Activated T-cell treated with anti-CD3 and anti-CD28 coated beads, Interleukin-2, amount 50 U/mL, for 24 hours (primary cell): ENCODE data around the gene AFDN.

ENCODE experiments used
- DNase-seq: peaks from one replicate; pipeline ENCODE4 v3.0.0-alpha.2; 2020
- H3K27ac Mint-ChIP-seq: 2 replicates; pipeline ENCODE4 v1.8.0; 2020; ENCODE audit warnings: mild to moderate bottlenecking, mixed read lengths
- H3K27me3 Mint-ChIP-seq: 2 replicates; pipeline ENCODE4 v1.8.0; 2020; ENCODE audit warnings: mixed read lengths
- H3K36me3 Mint-ChIP-seq: 2 replicates; pipeline ENCODE4 v1.8.0; 2020; ENCODE audit warnings: low read depth, mixed read lengths
- H3K4me1 Mint-ChIP-seq: 2 replicates; pipeline ENCODE4 v1.8.0; 2020; ENCODE audit warnings: low read depth, mixed read lengths
- H3K4me3 Mint-ChIP-seq: 2 replicates; pipeline ENCODE4 v1.8.0; 2020; ENCODE audit warnings: mild to moderate bottlenecking, moderate library complexity, mixed read lengths
- H3K9me3 Mint-ChIP-seq: 2 replicates; pipeline ENCODE4 v1.8.0; 2020; ENCODE audit warnings: mixed read lengths

Gene AFDN

GRCh38 chr6:168009331-168009730 is 182.6 kb downstream of the AFDN start:
- no peak for DNase-seq

GRCh38 chr6:168011291-168011690 is 184.6 kb downstream of the AFDN start:
- H3K27me3 Mint-ChIP-seq: peaks cover 15% of the 10 kb centered on the region
- no peaks in the 10 kb centered on the region for H3K36me3 Mint-ChIP-seq
- no peak overlapping the region for H3K27ac Mint-ChIP-seq
- no peak overlapping the region for H3K4me3 Mint-ChIP-seq
- no peaks in the 10 kb centered on the region for H3K4me1 Mint-ChIP-seq
- H3K9me3 Mint-ChIP-seq: peaks cover 29% of the 10 kb centered on the region
- DNase-seq: no peak

More at GRCh38 chr6:168009331-168009730, 182.6 kb downstream of the AFDN start:
- peaks cover 29% of the 10 kb centered on the region for H3K9me3 Mint-ChIP-seq
- H3K4me3 Mint-ChIP-seq: no peak overlapping the region
- H3K27me3 Mint-ChIP-seq: no peaks in the 10 kb centered on the region
- H3K27ac Mint-ChIP-seq: no peak overlapping the region
- no peaks in the 10 kb centered on the region for H3K4me1 Mint-ChIP-seq
- H3K36me3 Mint-ChIP-seq: no peaks in the 10 kb centered on the region

DNA sequence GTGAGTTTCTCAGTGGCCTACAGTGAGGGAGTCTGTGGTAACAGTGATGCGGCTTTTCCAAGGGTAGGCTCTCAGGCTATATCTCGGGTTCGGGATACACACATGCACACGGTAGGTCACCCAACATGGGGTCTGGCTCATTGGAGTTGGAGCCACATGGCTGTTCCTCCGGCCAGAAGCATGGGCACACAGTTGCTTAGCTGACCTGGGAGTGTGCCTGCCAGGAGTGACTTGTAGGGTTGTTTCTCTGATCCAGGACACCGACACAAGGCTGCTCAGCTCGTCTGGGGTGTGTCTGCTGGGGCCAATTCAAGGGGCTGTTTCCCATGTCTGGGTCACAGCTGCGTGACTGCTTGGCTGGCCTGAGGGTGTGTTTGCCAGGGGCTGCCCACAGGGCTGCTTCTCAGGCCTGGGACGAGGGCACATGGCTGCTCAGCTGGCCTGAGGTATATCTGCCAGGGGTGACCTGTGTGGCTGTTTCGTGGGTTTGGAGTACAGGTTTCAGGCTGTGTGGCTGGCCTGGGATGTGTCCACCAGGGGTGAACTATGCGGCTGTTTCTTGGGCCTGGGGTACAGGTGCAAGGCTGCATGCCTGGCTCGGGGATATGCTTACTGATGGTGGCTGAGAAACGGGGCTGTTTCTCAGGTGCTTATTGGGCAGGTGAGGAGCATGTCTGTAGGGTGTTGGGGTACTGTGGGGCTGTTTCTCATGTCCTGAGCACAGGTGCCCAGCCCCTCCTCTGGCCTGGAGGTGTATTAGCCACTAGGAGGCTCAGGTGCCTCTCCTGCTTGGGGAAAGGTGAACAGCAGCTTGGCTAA is 185.9 kb downstream of the AFDN start:
- no peak for DNase-seq
- Mint-ChIP-seq H3K36me3 (no peaks in the 10 kb centered on the region), H3K9me3 (peaks cover 29% of the 10 kb centered on the region), H3K27ac (no peak overlapping the region), H3K4me3 (no peak overlapping the region), H3K4me1 (no peaks in the 10 kb centered on the region), H3K27me3 (peaks cover 17% of the 10 kb centered on the region)

- Mint-ChIP-seq H3K9me3 (peaks cover 29% of the 10 kb centered on the region), H3K36me3 (no peaks in the 10 kb centered on the region)
Measured at GRCh38 chr6:168013250-168013915, 186.7 kb downstream of the AFDN start.

GRCh38 chr6:168014428-168014827 is 187.7 kb downstream of the AFDN start:
- no peak for DNase-seq
- no peak overlapping the region for H3K4me3 Mint-ChIP-seq
- H3K4me1 Mint-ChIP-seq: no peaks in the 10 kb centered on the region
- no peaks in the 10 kb centered on the region for H3K36me3 Mint-ChIP-seq
- H3K9me3 Mint-ChIP-seq: peaks cover 26% of the 10 kb centered on the region
- peaks cover 17% of the 10 kb centered on the region for H3K27me3 Mint-ChIP-seq
- H3K27ac Mint-ChIP-seq: no peak overlapping the region

More at GRCh38 chr6:168013250-168013915, 186.7 kb downstream of the AFDN start:
- DNase-seq: no peak
- H3K4me3 Mint-ChIP-seq: no peak overlapping the region
- no peak overlapping the region for H3K27ac Mint-ChIP-seq
- no peaks in the 10 kb centered on the region for H3K4me1 Mint-ChIP-seq
- peaks cover 17% of the 10 kb centered on the region for H3K27me3 Mint-ChIP-seq

DNA sequence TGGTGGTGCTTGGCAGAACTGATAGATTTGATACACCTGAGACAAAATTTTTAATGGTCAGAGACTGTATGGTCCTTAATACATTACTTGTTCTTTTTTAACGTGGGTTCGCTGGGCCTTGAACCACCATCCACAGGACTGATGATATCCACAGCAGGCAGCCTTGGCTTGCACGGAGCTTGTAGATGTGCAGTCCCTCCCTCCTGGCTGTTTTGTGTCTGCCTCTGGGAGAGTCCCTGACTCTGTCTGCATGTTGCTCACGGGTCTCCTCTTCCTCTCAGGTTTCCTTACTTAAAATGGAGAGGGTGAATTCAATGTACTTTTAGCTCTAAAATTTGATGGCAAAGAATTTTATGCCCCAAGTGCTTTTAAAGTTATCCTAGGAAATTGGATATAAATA is 188.3 kb downstream of the AFDN start:
- Mint-ChIP-seq H3K4me1 (no peaks in the 10 kb centered on the region), H3K27me3 (peaks cover 17% of the 10 kb centered on the region), H3K4me3 (no peak overlapping the region), H3K36me3 (no peaks in the 10 kb centered on the region), H3K27ac (no peak overlapping the region), H3K9me3 (peaks cover 22% of the 10 kb centered on the region)
- DNase-seq: no peak

DNA sequence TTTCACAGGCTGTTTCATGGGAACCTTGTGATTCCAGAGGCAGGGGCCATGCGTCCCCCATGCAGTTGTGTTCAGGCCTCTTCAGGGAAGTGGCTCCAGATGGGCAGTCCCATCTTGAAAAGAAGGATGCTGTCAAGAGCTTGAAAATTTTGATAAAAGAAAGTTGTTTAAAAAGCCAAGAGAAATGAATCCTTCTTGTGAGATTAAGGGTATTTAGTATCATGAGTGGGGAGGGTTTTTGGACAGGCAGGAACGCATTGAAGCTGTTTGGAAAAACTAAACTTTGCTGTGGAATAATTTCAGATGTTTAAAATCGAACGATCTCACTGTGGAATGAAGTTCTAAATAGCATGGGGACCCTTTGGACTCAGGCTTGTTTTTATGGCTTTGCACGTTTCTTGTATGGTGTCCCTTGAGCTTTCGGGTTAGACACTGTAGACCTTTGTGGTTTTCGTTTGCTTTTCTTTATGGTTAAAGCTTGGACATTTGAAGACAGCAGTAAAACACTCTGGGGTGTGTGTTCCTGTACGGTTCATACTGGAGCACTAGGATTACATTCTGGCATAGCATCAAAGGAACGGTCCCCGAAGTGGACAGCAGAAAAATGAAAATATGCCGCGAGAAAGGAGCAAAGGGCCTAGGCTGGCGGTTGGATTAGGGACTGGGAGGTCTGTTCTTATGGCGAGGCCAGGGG is 188.9 kb downstream of the AFDN start:
- no peak overlapping the region for H3K27ac Mint-ChIP-seq
- no peaks in the 10 kb centered on the region for H3K36me3 Mint-ChIP-seq
- H3K27me3 Mint-ChIP-seq: peaks cover 17% of the 10 kb centered on the region
- H3K9me3 Mint-ChIP-seq: peaks cover 18% of the 10 kb centered on the region
- DNase-seq: no peak
- H3K4me1 Mint-ChIP-seq: no peaks in the 10 kb centered on the region
- H3K4me3 Mint-ChIP-seq: no peak overlapping the region

DNA sequence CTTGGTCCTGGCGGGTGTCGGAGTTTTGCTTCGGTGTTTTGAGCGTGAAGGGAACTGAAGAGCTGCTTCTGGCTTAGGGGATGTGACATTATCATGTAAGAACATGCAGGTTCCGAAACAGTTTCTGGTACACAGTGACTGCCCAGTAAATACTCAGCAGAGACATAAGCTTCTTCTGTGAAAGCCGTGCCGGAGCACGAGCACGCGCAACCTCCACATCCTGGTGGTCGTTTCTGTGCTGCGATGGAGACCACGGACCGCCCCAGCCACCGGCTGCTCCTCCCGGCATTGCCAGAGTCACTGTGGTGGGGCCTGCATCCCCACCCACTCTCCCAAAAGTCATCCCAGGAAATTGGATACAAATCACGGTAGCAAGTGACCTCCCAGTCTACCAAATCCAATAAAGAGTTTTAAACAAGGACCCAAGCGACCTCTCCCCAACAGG is 189.5 kb downstream of the AFDN start:
- peaks cover 16% of the 10 kb centered on the region for H3K9me3 Mint-ChIP-seq
- H3K4me1 Mint-ChIP-seq: no peaks in the 10 kb centered on the region
- peaks cover 17% of the 10 kb centered on the region for H3K27me3 Mint-ChIP-seq

DNA sequence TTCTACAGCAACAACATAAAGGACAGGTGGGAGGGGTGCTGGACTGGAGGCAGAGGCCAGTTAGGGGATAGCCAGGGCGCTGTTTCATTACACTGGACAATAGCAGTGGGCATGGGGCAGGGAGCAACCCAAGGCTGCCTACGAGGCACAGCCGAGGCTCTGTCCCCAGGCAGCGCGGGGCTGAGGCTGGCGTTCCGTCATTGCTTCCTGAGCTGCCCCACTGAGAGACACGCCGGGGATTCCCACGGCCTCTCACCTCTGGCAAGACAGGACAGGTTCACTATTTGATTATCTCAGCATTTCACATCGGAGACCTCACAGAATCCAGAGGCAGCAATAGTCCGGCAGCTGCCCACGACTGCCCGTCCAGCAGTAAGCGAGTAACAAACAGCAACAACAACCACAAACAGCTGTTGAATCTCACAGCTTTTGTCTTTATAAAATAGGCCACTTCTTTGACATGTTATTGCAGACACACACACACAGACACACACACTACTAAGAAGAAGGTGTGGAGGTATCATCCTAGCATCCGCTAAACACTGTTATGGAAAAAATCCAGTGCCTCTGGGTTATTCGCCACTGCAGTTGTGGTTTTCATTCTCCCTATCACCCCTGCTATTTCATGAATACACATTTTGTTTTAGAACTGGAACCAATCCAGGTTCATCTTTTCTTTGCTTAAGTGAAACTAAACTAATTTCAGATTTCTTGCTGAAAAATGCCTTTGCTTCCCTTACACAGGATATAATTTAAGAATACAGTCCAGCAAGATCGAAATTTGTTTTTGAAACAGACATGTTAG is 190.2 kb downstream of the AFDN start:
- Mint-ChIP-seq H3K27me3 (peaks cover 17% of the 10 kb centered on the region), H3K4me3 (no peak overlapping the region), H3K9me3 (peaks cover 10% of the 10 kb centered on the region), H3K4me1 (no peaks in the 10 kb centered on the region), H3K27ac (no peak overlapping the region), H3K36me3 (no peaks in the 10 kb centered on the region)
- no peak for DNase-seq

More for the DNA sequence above, 189.5 kb downstream of the AFDN start:
- DNase-seq: no peak
- Mint-ChIP-seq H3K27ac (no peak overlapping the region), H3K4me3 (no peak overlapping the region), H3K36me3 (no peaks in the 10 kb centered on the region)

DNA sequence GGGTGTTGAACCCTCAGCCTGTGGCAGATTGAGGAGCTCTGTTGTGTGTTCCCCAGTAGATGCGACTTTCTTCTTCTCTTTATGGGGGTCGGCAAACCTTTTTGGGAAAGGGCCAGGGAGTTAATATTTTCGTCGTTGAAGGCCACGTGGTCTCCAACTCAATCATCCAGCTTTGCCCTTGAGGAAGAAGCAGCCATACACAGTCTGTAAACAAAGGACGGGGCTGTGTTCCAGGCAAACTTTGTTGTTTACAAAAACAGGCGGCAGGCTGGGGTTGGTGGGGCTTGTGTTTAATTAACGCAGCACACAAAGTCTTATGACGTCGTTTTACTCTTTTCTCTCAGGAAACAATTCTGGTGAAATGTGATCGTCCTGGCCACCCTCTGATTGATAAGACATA is 190.9 kb downstream of the AFDN start:
- Mint-ChIP-seq H3K36me3 (no peaks in the 10 kb centered on the region), H3K4me3 (no peak overlapping the region), H3K27ac (no peak overlapping the region), H3K27me3 (peaks cover 17% of the 10 kb centered on the region), H3K9me3 (peaks cover 3% of the 10 kb centered on the region), H3K4me1 (no peaks in the 10 kb centered on the region)
- DNase-seq: no peak

DNA sequence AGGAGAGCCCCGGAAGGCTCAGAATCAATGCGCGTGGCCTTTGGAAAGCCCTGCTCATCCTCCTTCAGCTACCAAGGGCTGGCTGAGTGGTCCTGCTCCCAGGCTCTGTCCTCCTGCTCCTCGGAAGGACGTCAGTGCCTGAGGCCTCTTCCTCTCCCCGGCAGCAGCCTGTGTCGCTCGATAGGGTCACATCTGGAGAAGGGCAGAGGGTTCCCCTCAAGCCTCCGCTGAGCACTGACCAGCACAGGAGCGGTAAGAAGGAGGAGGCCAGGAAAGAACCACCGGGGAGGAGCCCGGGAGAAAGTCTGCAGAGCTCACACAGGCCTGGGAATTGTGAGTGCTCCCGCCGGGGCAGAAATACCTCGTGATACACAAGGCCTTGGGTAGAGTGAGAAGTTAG is 192.0 kb downstream of the AFDN start:
- DNase-seq: no peak
- H3K27me3 Mint-ChIP-seq: peaks cover 17% of the 10 kb centered on the region

DNA sequence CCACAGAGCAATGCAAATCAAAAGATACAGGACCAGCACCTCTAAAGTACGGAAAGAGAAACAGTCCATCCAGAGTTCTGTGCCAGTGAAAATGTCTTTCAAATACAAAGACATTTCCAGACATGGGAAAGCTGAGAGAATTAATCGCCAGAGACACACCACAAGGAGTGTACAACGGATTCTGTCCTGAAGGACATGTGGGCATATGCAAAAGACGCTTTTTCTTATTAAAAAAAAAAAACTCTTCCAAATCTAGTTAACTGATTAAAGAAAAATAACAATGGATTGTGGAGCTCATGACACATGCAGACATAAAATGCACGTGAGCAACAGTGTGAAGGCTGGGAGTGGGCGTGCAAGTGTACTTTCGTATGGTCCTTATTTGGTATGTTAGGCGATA is 193.5 kb downstream of the AFDN start:
- H3K36me3 Mint-ChIP-seq: no peaks in the 10 kb centered on the region
- peaks cover 15% of the 10 kb centered on the region for H3K27me3 Mint-ChIP-seq
- H3K4me1 Mint-ChIP-seq: no peaks in the 10 kb centered on the region
- no peaks in the 10 kb centered on the region for H3K9me3 Mint-ChIP-seq
- no peak overlapping the region for H3K27ac Mint-ChIP-seq
- no peak overlapping the region for H3K4me3 Mint-ChIP-seq
- no peak for DNase-seq

More for the DNA sequence above, 192.0 kb downstream of the AFDN start:
- Mint-ChIP-seq H3K4me3 (no peak overlapping the region), H3K9me3 (no peaks in the 10 kb centered on the region), H3K4me1 (no peaks in the 10 kb centered on the region), H3K27ac (no peak overlapping the region), H3K36me3 (no peaks in the 10 kb centered on the region)

DNA sequence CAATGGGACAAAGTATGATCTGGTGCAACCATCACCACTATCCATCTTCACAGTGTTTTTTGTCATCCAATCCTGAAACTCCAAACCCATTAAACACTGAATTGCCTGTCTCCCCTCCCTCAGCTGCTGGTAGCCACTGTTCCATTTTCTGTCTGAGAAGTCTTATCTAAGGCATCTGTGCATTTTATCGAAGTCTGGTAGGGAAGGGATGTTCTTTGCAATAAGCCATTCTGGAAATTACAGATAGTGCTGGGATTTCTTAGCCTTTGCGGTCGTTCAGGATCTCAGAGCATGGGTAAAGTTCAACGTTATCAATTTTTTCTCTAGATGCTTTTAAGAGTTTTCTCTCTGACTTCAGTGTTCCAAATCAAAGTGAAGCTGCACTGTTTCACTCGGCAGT is 194.9 kb downstream of the AFDN start:
- Mint-ChIP-seq H3K4me3 (no peak overlapping the region), H3K4me1 (no peaks in the 10 kb centered on the region), H3K9me3 (no peaks in the 10 kb centered on the region), H3K27me3 (peaks cover 14% of the 10 kb centered on the region), H3K27ac (no peak overlapping the region), H3K36me3 (no peaks in the 10 kb centered on the region)
- no peak for DNase-seq
